Activated CD8-positive, alpha-beta memory T cell treated with anti-CD3 and anti-CD28 coated beads, Interleukin-2, amount 50 U/mL, for 1 hour (primary cell): ENCODE measurements around the gene TMEM106B.

Experiments
- DNase-seq: peaks from one replicate; pipeline ENCODE4 v3.0.0-alpha.2; 2020; ENCODE audit errors: extremely low read depth

TMEM106B gene

GRCh38 chr7:12228024-12228423 is 16.9 kb downstream of the TMEM106B start:
- no peak for DNase-seq

- DNase-seq = no peak
Measured at GRCh38 chr7:12229046-12229445, 18.0 kb downstream of the TMEM106B start.

- DNase-seq = no peak
Measured at GRCh38 chr7:12231097-12231496, 20.0 kb downstream of the TMEM106B start.

- DNase-seq = no peak
Measured at GRCh38 chr7:12233175-12233574, 22.1 kb downstream of the TMEM106B start.

GRCh38 chr7:12234334-12234865 is 23.3 kb downstream of the TMEM106B start:
- DNase-seq = no peak

GRCh38 chr7:12235970-12236369 is 24.9 kb downstream of the TMEM106B start:
- no peak for DNase-seq

GRCh38 chr7:12237007-12237406 is 25.9 kb downstream of the TMEM106B start:
- DNase-seq = no peak

GRCh38 chr7:12239806-12240205 is 28.7 kb downstream of the TMEM106B start:
- DNase-seq = no peak

GRCh38 chr7:12244129-12244528 is 33.0 kb downstream of the TMEM106B start:
- no peak for DNase-seq

- no peak for DNase-seq
Measured at GRCh38 chr7:12244694-12245093, 33.6 kb downstream of the TMEM106B start.

- DNase-seq = no peak
Measured at GRCh38 chr7:12249706-12250105, 38.6 kb downstream of the TMEM106B start.

GRCh38 chr7:12250232-12250631 is 39.1 kb downstream of the TMEM106B start:
- DNase-seq = no peak

GRCh38 chr7:12256090-12256489 is 45.0 kb downstream of the TMEM106B start:
- DNase-seq = no peak

GRCh38 chr7:12257582-12257981 is 46.5 kb downstream of the TMEM106B start:
- DNase-seq = no peak

GRCh38 chr7:12258074-12258473 is 47.0 kb downstream of the TMEM106B start:
- DNase-seq = no peak

- no peak for DNase-seq
Measured at GRCh38 chr7:12267542-12267941, 56.4 kb downstream of the TMEM106B start.

- DNase-seq = no peak
Measured at GRCh38 chr7:12269100-12269895, 58.2 kb downstream of the TMEM106B start.

- no peak for DNase-seq
Measured at GRCh38 chr7:12281038-12281437, 69.9 kb downstream of the TMEM106B start.

- no peak for DNase-seq
Measured at GRCh38 chr7:12287901-12288300, 76.8 kb downstream of the TMEM106B start.

GRCh38 chr7:12289996-12290395 is 78.9 kb downstream of the TMEM106B start:
- no peak for DNase-seq

- no peak for DNase-seq
Measured at GRCh38 chr7:12290761-12291160, 79.7 kb downstream of the TMEM106B start.

- DNase-seq = no peak
Measured at GRCh38 chr7:12291870-12292269, 80.8 kb downstream of the TMEM106B start.
